H1 (cell line): ENCODE measurements around the gene KCTD11.

Source experiments
- CREB1 ChIP-seq: IDR thresholded peaks from 2 replicates; pipeline ENCODE4 v1.6.1; 2012; ENCODE audit warnings: inconsistent platforms
- EGR1 ChIP-seq: IDR thresholded peaks from 2 replicates; pipeline ENCODE4 v1.6.1; 2011; ENCODE audit warnings: low read depth, low read length, borderline replicate concordance
- POLR2A ChIP-seq, 2 experiments: IDR thresholded peaks; 1 replicate in 1 of 2; 2 replicates in 1 of 2; pipeline ENCODE4 v1.6.1; 2011; ENCODE audit warnings: low read depth in 2 of 2, low read length in 2 of 2, mild to moderate bottlenecking in 2 of 2; ENCODE audit errors: control extremely low read depth in 1 of 2
- RAD21 ChIP-seq, 2 experiments: IDR thresholded peaks in 1 of 2; conservative IDR thresholded peaks in 1 of 2; 2 replicates each; pipeline ENCODE4 v1.6.1; 2011; ENCODE audit warnings: low read depth in 2 of 2, low read length in 2 of 2, improper control_type of control experiment in 1 of 2, inconsistent platforms in 1 of 2, mild to moderate bottlenecking in 1 of 2, moderate library complexity in 1 of 2
- ZNF274 ChIP-seq: IDR thresholded peaks from 2 replicates; pipeline ENCODE4 v1.7.0; 2012; ENCODE audit warnings: low read length, borderline replicate concordance; ENCODE audit errors: extremely low read depth

DNA sequence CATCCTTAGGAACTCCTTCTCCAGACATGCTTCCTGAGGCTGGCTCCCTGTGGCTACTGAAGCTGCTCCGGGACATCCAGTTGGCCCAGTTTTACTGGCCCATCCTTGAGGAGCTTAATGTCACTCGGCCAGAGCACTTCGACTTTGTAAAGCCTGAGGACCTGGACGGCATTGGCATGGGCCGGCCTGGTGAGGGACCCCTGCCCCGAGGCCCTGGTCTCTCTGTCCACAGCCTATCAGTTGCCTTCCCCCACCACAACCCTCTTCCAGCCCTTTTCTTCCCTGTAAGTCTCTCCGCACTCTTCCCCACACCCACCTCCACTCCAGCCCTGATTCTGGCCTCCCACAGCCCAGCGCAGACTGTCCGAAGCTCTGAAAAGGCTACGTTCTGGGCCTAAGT lies 30.9 kb downstream of the KCTD11 start:
- TF ChIP-seq CREB1 (no peak), ZNF274 (no peak), POLR2A (IDR thresholded peaks at IDR 0.05; ENCODE audit: control extremely low read depth in 1 of 2, low read depth in 2 of 2, low read length in 2 of 2) (no peak; a peak in 1 of 3 replicates), RAD21 (IDR thresholded peaks at IDR 0.05 in 1 of 2, conservative IDR thresholded peaks at IDR 0.05 in 1 of 2; ENCODE audit: low read depth in 2 of 2, low read length in 2 of 2) (no peak), EGR1 (no peak)
